B cell (primary cell): ENCODE results near the gene DENND2C. TPM values are rescaled to one million over a fixed set of nuclear protein-coding genes. Genes with fewer than 3 reads are reported as not detected.

Experiments
- ATAC-seq: fragments of 200-7000 bp; cut with Tn5 transposase; one replicate; pipeline ENCODE4 v1.10.0; 2021; ENCODE audit warnings: low read depth, mild to moderate bottlenecking, moderate number of reproducible peaks, moderate library complexity
- CTCF ChIA-PET: fragments of 350-600 bp; sonication (Branson Sonifier 250); formaldehyde crosslinking; loops from one replicate; lab custom pipeline; 2021; ENCODE audit warnings: antibody characterized with exemption, inconsistent platforms; lab: Charles Lee
- POLR2A ChIA-PET: fragments of 350-600 bp; sonication (Branson Sonifier 250); formaldehyde crosslinking; loops from one replicate; lab custom pipeline; 2021; ENCODE audit warnings: antibody characterized with exemption; lab: Charles Lee
- DNase-seq: peaks from one replicate; pipeline ENCODE4 v3.0.0; 2013
- H2AFZ ChIP-seq: 2 replicates; pipeline ENCODE4 v1.6.1; 2012; ENCODE audit warnings: mild to moderate bottlenecking, low read depth, low read length; ENCODE audit not compliant: insufficient read depth, poor library complexity, severe bottlenecking
- H3K27ac ChIP-seq, 2 donors: 1 replicate in 1 of 2; 2 replicates in 1 of 2; pipeline ENCODE4 v1.5.1; 2012 to 2013; ENCODE audit warnings: low read length in 2 of 2, mild to moderate bottlenecking in 2 of 2, moderate library complexity in 1 of 2
- H3K27me3 ChIP-seq, 4 experiments: fragments of 200-600 bp in 1 of 4; sonication (generic) in 1 of 4; replicated peaks in 1 of 4; 1 replicate in 2 of 4; 2 replicates in 2 of 4; pipeline versions ENCODE4 v1.6.1 to v1.7.0; 2013 to 2016; ENCODE audit warnings: low read length in 3 of 4, mild to moderate bottlenecking in 2 of 4, mixed read lengths in 1 of 4, moderate library complexity in 1 of 4; ENCODE audit not compliant: insufficient read depth in 4 of 4, control insufficient read depth in 3 of 4; ENCODE audit errors: control extremely low read depth in 1 of 4
- H3K36me3 ChIP-seq, 2 experiments: replicated peaks in 1 of 2; 1 replicate in 1 of 2; 2 replicates in 1 of 2; pipeline versions ENCODE4 v1.6.1 to v1.7.1; 2013; ENCODE audit warnings: low read length in 1 of 2; ENCODE audit not compliant: insufficient read depth in 2 of 2, control insufficient read depth in 1 of 2; ENCODE audit errors: control extremely low read depth in 1 of 2, extremely low read depth in 1 of 2
- H3K4me1 ChIP-seq, 2 donors: fragments of 200-600 bp in 1 of 2; sonication (generic) in 1 of 2; 1 replicate in 1 of 2; 2 replicates in 1 of 2; pipeline versions ENCODE4 v1.5.1 to v1.6.1; 2013 to 2017; ENCODE audit warnings: low read length in 2 of 2; ENCODE audit not compliant: control insufficient read depth in 2 of 2, insufficient read depth in 2 of 2
- H3K4me2 ChIP-seq: replicated peaks from 2 replicates; pipeline ENCODE3; 2012; ENCODE audit warnings: mild to moderate bottlenecking, low read depth, low read length; ENCODE audit not compliant: poor library complexity, severe bottlenecking
- H3K4me3 ChIP-seq, 5 experiments: fragments of 200-600 bp in 1 of 5; sonication (generic) in 1 of 5; 1 replicate in 3 of 5; 2 replicates in 2 of 5; pipeline versions ENCODE4 v1.5.1 to v1.7.0; 2011 to 2016; ENCODE audit warnings: low read length in 4 of 5, mild to moderate bottlenecking in 4 of 5, low read depth in 2 of 5, control low read depth in 1 of 5, moderate library complexity in 1 of 5; ENCODE audit not compliant: insufficient read depth in 1 of 5; ENCODE audit errors: control extremely low read depth in 1 of 5, extremely low read depth in 1 of 5
- H3K79me2 ChIP-seq: fragments of 200-600 bp; sonication (generic); one replicate; pipeline ENCODE4 v1.6.0; 2016; ENCODE audit warnings: low read length; ENCODE audit not compliant: control insufficient read depth, insufficient read depth
- H3K9ac ChIP-seq: fragments of 200-600 bp; sonication (generic); 2 replicates; pipeline ENCODE4 v1.6.1; 2017; ENCODE audit warnings: mild to moderate bottlenecking, low read length, moderate library complexity
- H3K9me3 ChIP-seq, 3 donors: one replicate each; pipeline versions ENCODE4 v1.6.1 to v1.7.1; 2013; ENCODE audit warnings: low read length in 2 of 3; ENCODE audit not compliant: control insufficient read depth in 2 of 3, insufficient read depth in 1 of 3; ENCODE audit errors: control extremely low read depth in 1 of 3
- H4K20me1 ChIP-seq: 2 replicates; pipeline ENCODE4 v1.6.0; 2012; ENCODE audit warnings: mild to moderate bottlenecking, low read length; ENCODE audit not compliant: insufficient read depth, control insufficient read depth, poor library complexity, severe bottlenecking
- H3K27ac Mint-ChIP-seq: one replicate; pipeline ENCODE4 v1.8.0; 2021; ENCODE audit warnings: mixed read lengths
- H3K27me3 Mint-ChIP-seq: one replicate; pipeline ENCODE4 v1.8.0; 2021; ENCODE audit warnings: mixed read lengths
- H3K4me1 Mint-ChIP-seq: one replicate; pipeline ENCODE4 v1.8.0; 2021; ENCODE audit warnings: mixed read lengths
- H3K4me3 Mint-ChIP-seq: one replicate; pipeline ENCODE4 v1.8.0; 2021; ENCODE audit warnings: mixed read lengths
- H3K9me3 Mint-ChIP-seq: one replicate; pipeline ENCODE4 v1.8.0; 2022; ENCODE audit warnings: mixed read lengths; ENCODE audit not compliant: insufficient read depth
- EZH2 ChIP-seq: IDR thresholded peaks from 2 replicates; pipeline ENCODE4 v1.6.1; 2012; ENCODE audit warnings: borderline replicate concordance, low read depth, mild to moderate bottlenecking, moderate library complexity, low read length; ENCODE audit not compliant: insufficient read depth, poor library complexity, severe bottlenecking
- WGBS: methylation state at CpG from one replicate; pipeline ENCODE4 v1.1.5; 2013; ENCODE audit warnings: missing lambda C conversion rate; ENCODE audit not compliant: insufficient coverage; 5-methylcytosine and 5-hydroxymethylcytosine counted together
- intact Hi-C: fragments of 100-400 bp; cut with micrococcal nuclease; formaldehyde crosslinking; loops from one replicate; pipeline ENCODE4 v1.10.0; 2022
- polyA plus RNA-seq: library from polyadenylated mRNA; depleted of rRNA; stranded (reverse); fragments of >200 nt; gene quantifications from 2 replicates; pipeline ENCODE4 v1.2.3, GENCODE V29; 2012
- total RNA-seq, 2 donors: library from RNA; stranded (reverse); fragments of 120-200 nt in 1 of 2; gene quantifications; 1 replicate in 1 of 2; 2 replicates in 1 of 2; pipeline versions ENCODE4 v1.2.3 to v1.2.4, GENCODE V29; 2013 to 2022
- TF ChIP-seq, protein P1 (sequence below): fragments of 200-600 bp; IDR thresholded peaks from one replicate; pipeline ENCODE4 v1.8.0; 2022; ENCODE audit warnings: antibody characterized with exemption, mild to moderate bottlenecking

Gene DENND2C
- total and polyA plus RNA-seq, 2 donors (not counting 1 experiment from before 2014, with no cell fraction given), result 0.18 to 0.76 TPM

GRCh38 chr1:114609826-114610225 is 60.0 kb downstream of the DENND2C start:
- no peak for ATAC-seq
- CTCF ChIA-PET, result no interaction called here

DNA sequence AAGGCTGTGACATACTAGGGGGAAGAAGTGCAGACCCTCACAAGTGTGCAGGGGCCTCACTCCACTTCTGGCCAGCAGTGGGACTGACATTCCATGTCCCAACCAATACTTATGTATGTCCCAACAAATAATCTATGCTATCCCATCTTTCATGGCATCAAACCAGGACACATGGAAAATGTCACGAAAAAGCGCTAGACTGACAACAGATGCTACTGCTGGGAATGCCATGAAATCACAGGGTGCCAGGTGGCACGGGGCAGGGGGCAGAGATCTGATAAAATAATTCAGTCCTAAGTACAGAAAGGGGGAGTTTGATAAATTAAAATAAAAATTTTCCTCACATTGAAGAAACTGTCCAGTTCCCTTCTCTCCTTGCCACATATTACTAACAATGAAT is 60.8 kb downstream of the DENND2C start:
- H3K4me1 Mint-ChIP-seq, result no peaks in the 10 kb centered on the region
- Histone ChIP-seq H3K4me1 (no peaks in the 10 kb centered on the region), H3K27ac (no peak overlapping the region), H3K9ac (no peak overlapping the region), H3K4me2 (no peak overlapping the region), H3K4me3 (no peak overlapping the region), H3K36me3 (no peaks in the 10 kb centered on the region), H3K9me3 (no peaks in the 10 kb centered on the region), H4K20me1 (no peaks in the 10 kb centered on the region), H2AFZ (no peak overlapping the region), H3K27me3 (no peaks in the 10 kb centered on the region), H3K79me2 (no peaks in the 10 kb centered on the region)
- DNase-seq (no peak), ATAC-seq (no peak)
- POLR2A ChIA-PET, result no interaction called here
- H3K9me3 Mint-ChIP-seq, result no peaks in the 10 kb centered on the region
- intact Hi-C loops, result no loop called here
- no peak for TF ChIP-seq EZH2
- TF ChIP-seq, protein P1, sequence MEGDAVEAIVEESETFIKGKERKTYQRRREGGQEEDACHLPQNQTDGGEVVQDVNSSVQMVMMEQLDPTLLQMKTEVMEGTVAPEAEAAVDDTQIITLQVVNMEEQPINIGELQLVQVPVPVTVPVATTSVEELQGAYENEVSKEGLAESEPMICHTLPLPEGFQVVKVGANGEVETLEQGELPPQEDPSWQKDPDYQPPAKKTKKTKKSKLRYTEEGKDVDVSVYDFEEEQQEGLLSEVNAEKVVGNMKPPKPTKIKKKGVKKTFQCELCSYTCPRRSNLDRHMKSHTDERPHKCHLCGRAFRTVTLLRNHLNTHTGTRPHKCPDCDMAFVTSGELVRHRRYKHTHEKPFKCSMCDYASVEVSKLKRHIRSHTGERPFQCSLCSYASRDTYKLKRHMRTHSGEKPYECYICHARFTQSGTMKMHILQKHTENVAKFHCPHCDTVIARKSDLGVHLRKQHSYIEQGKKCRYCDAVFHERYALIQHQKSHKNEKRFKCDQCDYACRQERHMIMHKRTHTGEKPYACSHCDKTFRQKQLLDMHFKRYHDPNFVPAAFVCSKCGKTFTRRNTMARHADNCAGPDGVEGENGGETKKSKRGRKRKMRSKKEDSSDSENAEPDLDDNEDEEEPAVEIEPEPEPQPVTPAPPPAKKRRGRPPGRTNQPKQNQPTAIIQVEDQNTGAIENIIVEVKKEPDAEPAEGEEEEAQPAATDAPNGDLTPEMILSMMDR, result no peak
- peaks cover 18% of the 10 kb centered on the region for H3K27me3 Mint-ChIP-seq
- CTCF ChIA-PET, result no interaction called here
- no peak overlapping the region for H3K4me3 Mint-ChIP-seq
- WGBS, result no CpG with 5 or more reads among the region's 3 CpGs
- H3K27ac Mint-ChIP-seq, result no peak overlapping the region

More at GRCh38 chr1:114609826-114610225, 60.0 kb downstream of the DENND2C start:
- no peaks in the 10 kb centered on the region for H3K9me3 Mint-ChIP-seq
- intact Hi-C loops, result no loop called here
- POLR2A ChIA-PET, result no interaction called here
- H3K27me3 Mint-ChIP-seq, result peaks cover 21% of the 10 kb centered on the region
- TF ChIP-seq EZH2, result no peak
- TF ChIP-seq, protein P1, result no peak
- Histone ChIP-seq H3K27ac (no peak overlapping the region), H3K36me3 (no peaks in the 10 kb centered on the region), H2AFZ (no peak overlapping the region), H3K79me2 (no peaks in the 10 kb centered on the region), H3K4me2 (no peak overlapping the region), H3K4me1 (no peaks in the 10 kb centered on the region), H3K9ac (no peak overlapping the region), H3K9me3 (no peaks in the 10 kb centered on the region), H3K27me3 (no peaks in the 10 kb centered on the region), H3K4me3 (no peak overlapping the region), H4K20me1 (no peaks in the 10 kb centered on the region)
- 100% methylated on average over 1 of the region's 2 CpGs for WGBS
- no peak for DNase-seq
- H3K4me3 Mint-ChIP-seq, result no peak overlapping the region
- no peak overlapping the region for H3K27ac Mint-ChIP-seq
- no peaks in the 10 kb centered on the region for H3K4me1 Mint-ChIP-seq
